ENCODE results near the gene SP7.
"Not testable (repeated sequence)": the region's sequence is repeated elsewhere in the genome, so short reads cannot be mapped to it uniquely, and the experiment has no call there.

Gene SP7

GRCh38 chr12:53345486-53346188 is 9.5 kb upstream of the SP7 start:
- DNase-seq: no peak

DNA sequence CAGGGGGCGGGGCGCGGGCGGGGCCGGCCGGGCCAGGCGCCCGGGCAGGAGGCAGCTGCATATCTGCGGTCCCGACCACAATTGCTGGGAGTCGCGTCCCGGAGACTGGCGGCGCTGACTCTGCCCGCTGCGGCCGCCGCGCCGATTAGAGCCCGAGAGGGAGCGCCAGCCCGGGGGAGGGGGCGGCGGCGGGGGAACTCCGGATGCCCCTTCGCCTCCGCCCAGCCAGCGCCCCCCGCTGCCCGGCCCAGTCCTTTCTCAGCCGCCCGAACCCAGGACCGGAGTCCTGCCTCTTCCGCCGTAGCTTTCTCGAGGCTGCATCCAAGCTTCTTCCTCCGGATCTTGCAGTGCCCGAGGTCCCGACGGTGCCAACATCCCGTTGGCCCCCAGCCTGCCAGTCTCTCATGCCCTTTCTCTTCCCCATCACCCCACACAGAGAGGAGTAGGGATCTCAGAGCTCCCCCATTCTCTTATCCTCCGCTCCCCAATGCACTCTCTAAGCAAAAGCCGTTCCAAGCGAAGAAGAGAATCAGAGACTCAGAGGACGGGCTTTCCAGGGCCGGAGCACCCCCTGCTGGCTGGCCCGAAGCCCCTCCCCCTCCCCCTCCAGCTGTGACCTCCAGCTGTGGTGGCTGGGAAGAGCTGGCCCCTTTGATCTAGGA is 8.8 kb upstream of the SP7 start:
- no peak for DNase-seq

DNA sequence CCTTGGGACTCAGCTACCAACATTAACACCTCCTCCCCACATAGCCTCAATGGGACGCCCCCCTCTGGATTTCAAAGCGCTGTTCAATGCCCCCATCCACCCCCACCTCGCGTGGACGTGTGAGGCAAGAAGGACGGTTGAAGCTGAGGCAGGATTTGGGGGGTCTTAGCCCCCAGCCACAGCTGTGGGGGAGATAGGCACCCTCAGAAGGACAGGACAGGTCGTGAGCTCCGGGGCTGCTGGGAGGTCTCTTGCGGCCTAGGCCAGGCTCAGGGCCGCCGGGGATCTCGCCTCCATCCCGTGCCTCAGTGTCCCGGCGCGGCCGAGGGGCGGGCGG is 8.3 kb upstream of the SP7 start:
- DNase-seq: no peak

GRCh38 chr12:53343969-53344368 is 7.8 kb upstream of the SP7 start:
- no peak for DNase-seq

DNA sequence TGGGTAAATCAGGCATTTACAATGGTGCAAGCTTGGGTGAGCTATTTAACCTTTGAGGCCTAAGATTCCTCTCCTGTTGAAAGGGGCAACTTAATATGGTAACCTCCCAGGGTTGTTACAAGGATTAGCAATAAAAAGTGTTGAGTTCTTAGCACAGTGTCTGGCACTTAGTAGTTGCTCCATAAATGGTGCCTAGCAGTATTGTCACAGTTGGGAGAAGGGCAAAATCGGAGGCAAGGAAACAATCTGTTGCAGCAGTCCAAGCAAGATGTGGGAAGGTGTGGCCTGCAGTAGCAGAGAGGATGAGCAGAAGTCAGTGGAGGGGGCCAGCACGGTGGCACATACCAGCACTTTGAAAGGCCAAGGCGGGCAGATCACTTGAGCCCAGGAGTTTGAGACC is 7.3 kb upstream of the SP7 start:
- no peak for DNase-seq

DNA sequence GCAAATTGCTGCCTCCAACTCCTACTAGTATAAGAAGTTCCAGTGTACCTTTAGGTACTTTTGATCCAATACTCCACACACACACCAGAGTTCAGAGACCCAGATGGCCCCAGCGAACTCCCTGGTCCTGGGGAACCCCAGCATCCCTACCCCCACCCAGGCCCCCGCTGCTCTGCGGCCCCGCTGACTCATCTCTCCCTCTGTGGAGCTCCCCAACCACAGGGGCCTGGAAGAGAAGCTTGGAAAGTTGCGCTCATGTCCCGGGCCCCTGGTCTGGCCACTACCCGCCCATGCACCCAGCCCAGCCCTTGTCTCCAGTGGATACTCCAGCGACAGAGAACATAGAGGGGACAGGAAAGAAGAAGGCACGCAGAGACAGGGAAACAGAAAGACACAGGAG is 4.2 kb upstream of the SP7 start:
- DNase-seq: no peak

GRCh38 chr12:53338916-53339315 is 2.8 kb upstream of the SP7 start:
- DNase-seq: no peak

DNA sequence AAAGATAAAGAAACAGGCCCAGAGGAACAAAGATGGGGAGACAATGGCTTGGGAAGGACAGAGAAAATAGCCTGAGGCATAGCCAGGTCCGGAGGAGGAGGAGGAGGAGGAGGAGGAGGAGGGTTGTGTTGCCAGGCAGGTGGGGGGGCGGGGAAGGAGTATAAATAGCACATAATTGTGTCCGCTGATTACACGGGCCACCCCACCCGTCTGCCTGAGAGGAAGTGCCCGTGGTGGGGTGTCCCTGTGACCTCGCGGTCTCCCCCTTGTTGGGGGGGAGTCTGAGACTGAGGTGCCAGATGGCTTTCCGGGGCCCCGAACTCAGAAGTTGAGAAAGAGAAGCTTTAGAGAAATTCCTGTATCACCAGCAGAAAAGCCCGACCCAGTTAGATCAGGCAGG is 1.9 kb upstream of the SP7 start:
- DNase-seq: no peak

DNA sequence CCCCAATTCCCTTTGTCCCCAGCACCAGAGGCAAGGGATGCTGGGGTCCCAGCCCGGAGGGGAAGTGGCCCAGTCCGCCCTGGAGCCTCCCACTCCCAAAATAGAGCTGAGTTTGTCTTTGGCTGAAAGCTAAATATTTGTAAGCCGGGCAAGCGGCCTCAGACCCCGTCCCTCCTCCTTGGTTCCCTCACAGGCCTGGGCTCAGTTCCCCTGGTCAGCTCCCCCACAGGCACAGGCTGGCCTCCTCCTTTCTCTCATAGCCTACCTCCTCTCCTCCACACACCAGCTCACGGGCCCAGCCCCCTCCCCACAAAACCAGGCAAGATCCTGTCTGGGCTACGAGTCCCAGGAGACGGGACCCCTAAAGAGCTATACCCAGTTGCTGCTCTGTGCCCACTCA is 1.3 kb downstream of the SP7 start:
- no peak for DNase-seq

- no peak for DNase-seq
Measured at GRCh38 chr12:53333845-53334244, 2.3 kb downstream of the SP7 start.

DNA sequence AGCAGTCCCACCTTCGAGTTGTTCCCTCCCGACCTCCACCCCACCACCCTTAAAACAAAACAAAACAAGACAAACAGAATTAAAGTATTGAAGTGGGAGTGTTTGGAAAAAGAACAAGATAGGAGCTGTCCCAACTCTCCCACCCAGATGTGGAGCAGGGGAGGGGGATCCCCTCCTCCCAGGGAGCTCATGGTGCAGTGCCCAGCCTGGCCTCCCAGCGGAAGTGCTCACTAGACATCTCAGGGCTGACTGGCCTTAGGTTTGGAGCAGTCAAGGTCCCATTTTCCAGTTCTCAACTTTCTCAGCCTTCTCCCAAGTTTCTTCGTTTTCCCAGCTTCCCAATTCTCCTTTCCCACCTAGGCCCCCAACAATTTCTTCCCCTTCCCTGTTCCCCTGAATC is 2.9 kb downstream of the SP7 start:
- no peak for DNase-seq

- no peak for DNase-seq
Measured at GRCh38 chr12:53332744-53333143, 3.4 kb downstream of the SP7 start.

DNA sequence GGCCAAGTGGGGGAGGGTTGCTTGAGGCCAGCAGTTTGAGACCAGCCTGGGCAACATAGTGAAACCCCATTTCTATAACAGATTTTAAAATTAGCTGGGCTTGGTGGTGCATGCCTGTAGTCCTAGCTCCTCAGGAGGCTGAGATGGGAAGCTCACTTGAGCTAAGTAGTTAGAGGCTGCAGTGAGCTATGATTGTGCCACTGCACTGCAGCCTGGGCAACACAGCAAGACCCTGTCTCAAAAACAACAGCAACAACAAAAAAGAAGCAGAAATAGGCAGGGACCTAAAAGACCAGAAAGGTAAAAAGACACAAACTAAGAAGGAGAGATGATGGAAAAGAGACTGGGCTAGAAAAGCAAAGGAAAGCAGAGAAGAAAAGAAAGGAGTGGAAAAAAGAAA is 3.8 kb downstream of the SP7 start:
- DNase-seq: not testable (repeated sequence)

GRCh38 chr12:53330671-53331070 is 5.5 kb downstream of the SP7 start:
- no peak for DNase-seq

DNA sequence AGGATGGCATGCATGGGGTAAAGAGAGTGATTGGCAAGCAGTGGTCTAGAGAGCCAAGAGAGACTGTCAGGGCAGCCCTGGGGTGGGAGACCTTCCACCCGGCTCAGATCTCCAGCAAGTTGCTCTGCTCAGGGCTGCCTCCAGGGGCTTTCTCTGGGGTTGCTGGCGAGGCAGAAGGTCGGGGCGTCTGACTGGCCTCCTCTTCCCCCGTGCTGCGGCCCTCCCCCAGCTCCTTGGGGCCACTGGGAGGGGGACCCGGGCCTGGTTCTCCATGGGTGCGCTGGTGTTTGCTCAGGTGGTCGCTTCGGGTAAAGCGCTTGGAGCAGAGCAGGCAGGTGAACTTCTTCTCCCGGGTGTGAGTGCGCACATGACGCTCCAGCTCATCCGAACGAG is 8.1 kb downstream of the SP7 start:
- DNase-seq: no peak

- DNase-seq: no peak
Measured at GRCh38 chr12:53327435-53328042, 8.6 kb downstream of the SP7 start.

DNA sequence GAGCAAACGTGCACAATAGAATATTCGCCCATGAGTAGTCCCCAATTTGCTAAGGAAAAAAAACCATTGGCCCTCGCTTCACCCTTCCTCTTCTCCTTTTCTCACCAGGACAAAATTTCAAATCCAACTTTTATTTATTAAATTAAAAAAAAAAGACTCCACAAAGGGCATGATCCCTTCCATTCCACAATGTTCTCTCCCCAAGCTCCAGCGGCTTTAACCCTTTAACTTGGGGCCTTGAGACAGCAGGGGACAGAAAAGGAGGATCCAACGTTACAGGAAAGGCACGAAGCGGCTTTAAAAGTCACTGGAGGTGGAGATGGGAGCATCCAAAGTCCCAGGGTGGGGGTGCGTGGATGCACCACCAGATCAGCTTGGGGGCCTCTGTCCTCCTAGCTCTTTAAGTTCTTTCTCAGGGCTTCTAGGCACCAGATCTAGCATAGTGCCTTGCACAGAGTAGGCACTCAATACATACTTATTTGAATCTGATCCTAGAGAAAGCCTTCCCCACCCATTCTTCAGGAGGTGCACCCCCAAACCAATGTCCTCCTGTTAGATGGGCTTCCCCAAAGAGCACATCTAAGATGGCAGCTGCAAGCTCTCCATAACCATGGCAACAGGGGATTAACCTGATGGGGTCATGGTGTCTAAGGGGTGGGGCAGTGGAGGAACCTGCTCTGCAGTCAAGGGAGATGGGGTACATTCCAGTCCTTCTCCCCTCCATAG is 9.5 kb downstream of the SP7 start:
- DNase-seq: no peak

DNA sequence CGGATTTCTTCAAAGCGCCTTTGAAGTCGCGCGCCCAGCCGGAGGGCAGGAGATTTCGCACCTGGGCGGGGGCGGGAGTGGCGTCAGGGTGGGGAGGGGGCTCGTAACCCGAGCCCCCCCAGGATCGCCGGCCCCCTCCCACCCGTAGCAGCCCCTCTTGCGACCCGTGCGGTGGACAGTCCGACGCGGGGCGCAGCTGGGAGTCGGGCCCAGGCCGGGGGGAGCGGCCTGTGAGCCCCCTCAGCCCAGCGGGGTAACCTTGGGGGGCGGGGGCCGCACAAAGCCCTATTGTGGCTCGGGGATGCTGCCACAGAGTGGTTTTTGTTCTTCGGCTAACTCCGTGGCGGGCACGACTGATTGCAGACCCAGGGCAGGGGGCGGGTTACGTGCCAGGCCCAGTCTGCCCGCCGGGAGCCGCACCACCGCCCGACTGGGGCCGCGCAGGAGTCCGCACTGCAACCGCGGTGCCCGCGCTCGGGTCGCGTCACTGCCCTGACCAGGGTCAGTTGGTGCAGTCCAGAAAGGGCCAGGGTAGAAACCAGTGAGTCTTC is 10.6 kb downstream of the SP7 start:
- no peak for DNase-seq

DNA sequence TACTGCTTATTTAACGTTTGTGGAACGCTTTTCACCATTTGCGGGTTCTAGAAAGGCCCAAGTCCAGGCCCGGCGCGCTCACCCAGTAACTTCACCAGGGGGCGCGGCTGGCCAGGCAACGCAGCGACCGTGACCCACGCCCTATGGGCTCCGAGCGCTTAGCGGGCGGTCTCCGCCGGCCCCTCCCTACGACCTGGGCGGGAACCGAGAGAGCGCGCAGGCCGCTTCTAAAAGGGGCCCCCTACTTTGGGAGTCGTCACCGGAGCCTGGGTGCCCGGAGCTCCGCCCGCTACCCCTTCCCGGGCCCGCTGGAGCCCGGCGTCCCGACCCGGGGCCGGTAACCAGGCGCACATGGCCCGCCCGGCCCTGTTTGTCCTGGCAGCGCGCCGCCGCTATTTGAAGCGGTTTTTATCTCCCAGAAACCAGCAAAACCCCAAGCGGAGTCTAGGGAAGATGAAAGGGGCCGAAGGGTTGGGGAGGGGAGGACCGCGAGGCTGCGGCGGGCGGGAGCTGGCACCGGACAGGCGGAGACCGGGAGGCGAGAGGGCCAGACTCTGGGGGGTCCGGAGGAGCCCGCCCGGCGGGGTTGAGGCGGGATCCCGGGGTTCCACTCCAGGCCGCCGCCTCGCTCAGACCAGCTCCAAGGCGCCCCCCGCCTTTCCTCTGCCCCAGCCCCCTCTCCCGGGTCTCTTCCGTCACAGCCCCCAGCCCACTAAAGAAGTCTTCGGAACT is 11.2 kb downstream of the SP7 start:
- DNase-seq: peak; percentile 84

DNA sequence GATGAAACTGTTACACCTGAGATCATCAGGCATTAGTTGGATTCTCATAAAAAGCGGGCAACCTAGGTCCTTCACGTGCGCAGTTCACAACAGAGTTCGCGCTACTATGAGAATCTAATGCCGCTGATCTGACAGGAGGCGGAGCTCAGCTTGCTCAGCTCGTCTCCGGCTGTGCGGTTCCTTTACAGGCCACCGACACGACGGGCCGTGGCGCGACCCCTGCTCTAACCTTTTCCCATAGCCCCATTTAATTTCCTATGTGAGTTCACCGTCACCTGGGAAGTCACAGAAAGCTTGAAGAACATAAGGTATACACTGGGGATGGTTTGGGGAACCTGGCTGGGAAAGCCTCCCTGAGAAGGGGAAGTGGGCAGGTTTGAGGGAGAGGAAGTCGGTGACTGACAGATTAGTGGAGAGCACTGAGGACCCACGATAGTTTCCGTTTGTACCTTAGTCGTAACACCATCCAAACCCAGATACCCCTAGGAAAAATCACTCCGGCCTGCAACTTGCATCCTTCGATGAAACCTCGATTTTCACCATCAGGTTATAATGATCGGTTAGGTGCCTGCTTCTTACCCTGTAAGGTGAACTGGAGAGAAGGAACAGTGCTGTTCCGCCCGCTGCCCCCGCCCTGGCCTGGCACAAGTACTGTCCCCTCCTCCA is 11.9 kb downstream of the SP7 start:
- DNase-seq: no peak

- DNase-seq: no peak
Measured at GRCh38 chr12:53320352-53321195, 15.6 kb downstream of the SP7 start.

Data from NCI-H2107 (cell line).